A549 treated with Hydrocortisone at 1 μM for 4 hours (cell line): ENCODE results near the gene TMEM243. TPM values are rescaled to one million over a fixed set of nuclear protein-coding genes. Genes with fewer than 3 reads are reported as not detected.

ENCODE experiments used
- total RNA-seq: library from RNA; stranded (reverse); fragments of 200-300 nt; extraction: Qiagen RNA extraction; gene quantifications from 5 replicates; pipeline ENCODE4 v1.2.3, GENCODE V29; 2022

The TMEM243 gene
- 23.5 to 27.3 TPM (median 25.8 TPM) in 5 replicates for total RNA-seq

DNA sequence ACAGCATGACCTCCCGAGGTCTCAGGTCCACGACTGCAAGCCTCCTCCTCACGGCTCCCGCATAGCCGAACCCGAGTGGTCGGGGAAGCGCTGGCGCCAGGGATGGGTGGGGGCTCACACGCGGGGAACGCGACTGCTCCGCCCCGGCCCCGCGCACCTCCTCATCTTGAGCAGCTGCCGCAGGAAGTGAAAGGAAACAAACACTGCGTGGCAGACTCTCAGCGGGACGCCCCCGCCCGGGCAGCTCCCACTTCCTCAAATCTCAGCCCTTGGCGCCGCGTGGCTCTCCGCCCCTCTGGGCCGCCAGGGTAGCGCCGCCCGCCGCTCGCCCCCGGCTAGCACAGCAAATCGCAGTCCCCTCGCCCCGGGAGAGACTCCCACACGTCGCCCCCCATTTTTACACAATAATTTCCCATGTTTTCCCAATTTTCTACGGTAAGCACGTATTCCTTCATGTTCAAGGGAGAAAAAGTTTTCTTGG lies at the start of gene TMEM243:
TSS of gene TMEM243 (minus strand) at position 188 of the 481 bp plus-strand sequence. CDS start 229 bp downstream, outside the sequence.

DNA sequence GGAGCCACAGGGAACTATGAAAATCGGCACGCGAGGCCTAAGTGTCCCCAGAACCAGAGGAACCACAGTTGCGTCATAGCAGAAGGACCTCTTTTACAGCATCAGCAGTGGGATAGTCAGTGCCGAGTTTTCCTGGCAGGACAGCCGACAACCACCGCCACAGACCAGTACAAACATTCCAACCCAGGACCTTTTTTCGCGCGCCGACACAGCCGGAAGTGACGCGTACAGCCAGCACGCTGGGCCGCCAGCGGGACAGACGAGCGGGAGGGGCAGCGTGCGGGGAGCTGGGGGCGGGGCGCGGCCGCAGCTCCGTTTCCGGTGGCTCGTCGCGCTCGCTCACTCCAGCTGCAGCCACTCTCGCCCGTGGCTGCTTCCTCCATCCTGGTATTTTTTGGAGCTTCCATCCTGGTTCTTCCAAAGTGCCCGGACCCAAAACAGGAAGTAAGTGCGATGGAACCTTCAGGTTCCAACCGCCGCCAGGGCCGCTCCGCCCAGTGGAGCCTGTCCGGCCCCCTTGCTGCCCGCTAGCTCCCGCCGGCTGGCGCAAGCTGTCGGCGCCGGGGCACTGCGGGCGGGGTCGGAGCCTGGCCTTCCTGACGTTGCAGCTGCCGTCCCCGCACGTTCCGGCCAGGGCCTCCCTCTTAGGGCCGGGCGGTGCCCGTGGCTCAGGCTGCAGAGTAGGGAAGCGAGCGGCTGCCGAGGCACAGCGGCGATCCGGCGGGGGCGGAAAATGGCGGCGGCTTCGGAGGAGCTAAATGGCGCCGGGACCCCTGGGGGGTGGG lies 67.2 kb downstream of the TMEM243 start, which contains the start of gene DMTF1:
TSS of gene DMTF1 (plus strand) at position 342 of the 785 bp plus-strand sequence. CDS start 12,489 bp downstream, outside the sequence.

Other genes with a start within 250 kb of the TMEM243 start
- 0.07 to 0.22 TPM (median 0.16 TPM) in 4 of 5 replicates, not detected in the other for gene ELAPOR2, start 160.1 kb downstream of the TMEM243 start, total RNA-seq
- gene DMTF1, start 67.3 kb downstream of the TMEM243 start, total RNA-seq = 14.7 to 22.4 TPM (median 18.5 TPM) in 5 replicates
- 5.6 to 6.5 TPM (median 6.2 TPM) in 5 replicates for gene CROT, start 125.9 kb upstream of the TMEM243 start, total RNA-seq